ENCODE measurements around the gene CD226. TPM values are rescaled to one million over a fixed set of nuclear protein-coding genes. Genes with fewer than 3 reads are reported as not detected.
"Not testable (repeated sequence)": the region's sequence is repeated elsewhere in the genome, so short reads cannot be mapped to it uniquely, and the experiment has no call there.

The CD226 gene
- total and polyA plus RNA-seq, 4 donors = 0.15 to 3.2 (median 3.1) TPM; not detected in 1

DNA sequence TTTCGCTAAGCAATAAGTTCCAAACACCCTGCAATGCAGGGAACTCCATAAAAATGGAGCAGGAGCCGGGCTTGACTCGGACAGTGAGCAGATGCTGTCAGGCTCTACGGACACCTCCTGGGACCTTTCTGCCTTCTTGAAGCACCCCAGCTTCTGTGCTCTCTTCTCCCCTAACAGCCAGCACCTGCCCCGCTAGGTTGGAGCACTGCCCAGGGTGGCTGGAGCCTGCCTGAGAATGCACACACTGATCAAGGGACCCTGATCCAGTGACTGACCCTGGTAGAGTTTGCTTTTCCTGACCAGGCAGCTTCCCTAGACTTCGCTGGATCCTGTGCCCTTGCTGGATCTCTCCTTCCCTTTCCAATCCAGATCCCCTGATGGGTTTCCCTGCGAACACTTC, 40.9 kb downstream of the CD226 start:
- Histone ChIP-seq H3K4me1 (ENCODE audit: control insufficient read depth in 1 of 2, insufficient read depth in 2 of 2, low read length in 2 of 2) (no peaks in the 10 kb centered on the region), H3K4me3 (ENCODE audit: low read length in 2 of 2) (no peak overlapping the region), H3K36me3 (ENCODE audit: control insufficient read depth in 1 of 2, insufficient read depth in 2 of 2, low read length in 1 of 2) (peaks cover 0 to 2% of the 10 kb centered on the region in 2 donors), H3K9me3 (ENCODE audit: control insufficient read depth, low read length) (no peaks in the 10 kb centered on the region), H3K27ac (ENCODE audit: low read depth in 1 of 2, low read length in 2 of 2) (no peak overlapping the region), H3K27me3 (ENCODE audit: control insufficient read depth in 1 of 2, insufficient read depth in 2 of 2, low read length in 1 of 2) (no peaks in the 10 kb centered on the region)
- intact Hi-C loops (cut with DNase I) = no loop called here
- 90 to 93% methylated on average over 7 of the region's 7 CpGs for WGBS, 2 donors
- ATAC-seq (ENCODE audit: low FRiP score) (no peak), DNase-seq (no peak)

DNA sequence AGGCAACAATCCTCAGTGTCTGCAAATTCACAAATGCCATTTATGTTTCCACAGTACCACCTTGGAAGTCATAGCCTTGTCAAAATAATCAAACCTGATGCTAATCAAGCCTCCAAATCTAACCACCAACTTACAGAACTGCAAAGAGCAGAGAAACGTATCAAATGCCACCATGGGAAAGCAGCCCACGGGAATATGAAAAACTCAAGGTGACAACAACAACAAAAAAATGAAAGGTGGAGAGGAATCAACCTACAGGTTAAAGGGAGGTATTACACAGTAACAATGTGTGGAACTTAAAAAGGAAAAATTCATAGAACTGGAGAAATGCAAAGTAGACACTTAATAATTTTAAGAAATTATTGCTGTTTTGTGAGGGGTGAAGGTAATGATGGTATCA, 46.7 kb downstream of the CD226 start:
- no peaks in the 10 kb centered on the region for H3K36me3 ChIP-seq (ENCODE audit: control insufficient read depth in 1 of 2, insufficient read depth in 2 of 2, low read length in 1 of 2)
- H3K27ac ChIP-seq (ENCODE audit: low read depth in 1 of 2, low read length in 2 of 2) = no peak overlapping the region
- ATAC-seq (ENCODE audit: low FRiP score) (no peak), DNase-seq (no peak)
- WGBS, 2 donors = 83 to 90% methylated on average over 2 of the region's 2 CpGs
- no peaks in the 10 kb centered on the region for H3K9me3 ChIP-seq (ENCODE audit: control insufficient read depth, low read length)
- H3K4me1 ChIP-seq (ENCODE audit: control insufficient read depth in 1 of 2, insufficient read depth in 2 of 2, low read length in 2 of 2) = no peaks in the 10 kb centered on the region
- intact Hi-C loops (cut with DNase I) = no loop called here
- H3K4me3 ChIP-seq (ENCODE audit: low read length in 2 of 2) = no peak overlapping the region
- H3K27me3 ChIP-seq (ENCODE audit: control insufficient read depth in 1 of 2, insufficient read depth in 2 of 2, low read length in 1 of 2) = no peaks in the 10 kb centered on the region

DNA sequence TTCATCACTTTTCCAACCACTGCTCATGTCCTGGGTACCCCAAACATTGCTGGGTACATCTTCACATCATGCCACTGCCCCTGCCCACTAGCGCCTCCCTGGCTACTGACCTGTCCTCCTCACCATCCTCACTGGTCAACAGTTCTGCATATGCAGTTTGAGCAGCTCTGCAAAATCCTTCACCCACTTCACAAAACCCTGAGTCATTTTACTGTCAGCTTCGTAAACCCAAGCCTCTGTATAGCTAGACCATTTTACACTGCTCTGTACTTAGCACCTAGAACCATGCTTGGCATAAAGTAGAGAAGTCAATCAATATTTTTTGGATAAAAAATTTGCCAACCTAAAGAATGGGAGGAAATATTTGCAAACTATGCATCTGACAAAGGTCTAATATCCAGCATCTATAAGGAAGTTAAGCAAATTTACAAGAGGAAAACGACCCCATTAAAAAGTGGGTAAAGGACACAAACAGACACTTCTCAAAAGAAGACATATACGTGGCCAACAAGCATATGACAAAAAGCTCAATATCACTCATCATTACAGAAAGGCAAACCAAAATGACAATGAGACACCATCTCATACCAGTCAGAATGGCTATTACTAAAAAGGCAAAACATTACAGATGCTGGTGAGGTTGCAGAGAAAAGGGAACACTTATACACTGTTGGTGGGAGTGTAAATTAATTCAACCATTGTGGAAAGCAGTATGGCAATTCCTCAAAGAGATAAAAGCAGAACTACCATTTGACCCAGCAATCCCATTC, 48.3 kb downstream of the CD226 start:
- H3K4me1 ChIP-seq (ENCODE audit: control insufficient read depth in 1 of 2, insufficient read depth in 2 of 2, low read length in 2 of 2); H3K36me3 ChIP-seq (ENCODE audit: control insufficient read depth in 1 of 2, insufficient read depth in 2 of 2, low read length in 1 of 2); H3K4me3 ChIP-seq (ENCODE audit: low read length in 2 of 2); DNase-seq; H3K9me3 ChIP-seq (ENCODE audit: control insufficient read depth, low read length); H3K27ac ChIP-seq (ENCODE audit: low read depth in 1 of 2, low read length in 2 of 2); H3K27me3 ChIP-seq (ENCODE audit: control insufficient read depth in 1 of 2, insufficient read depth in 2 of 2, low read length in 1 of 2); ATAC-seq (ENCODE audit: low FRiP score); intact Hi-C loops (cut with DNase I): not testable (repeated sequence)
- WGBS, 2 donors = 95 to 96% methylated on average over 4 of the region's 4 CpGs

DNA sequence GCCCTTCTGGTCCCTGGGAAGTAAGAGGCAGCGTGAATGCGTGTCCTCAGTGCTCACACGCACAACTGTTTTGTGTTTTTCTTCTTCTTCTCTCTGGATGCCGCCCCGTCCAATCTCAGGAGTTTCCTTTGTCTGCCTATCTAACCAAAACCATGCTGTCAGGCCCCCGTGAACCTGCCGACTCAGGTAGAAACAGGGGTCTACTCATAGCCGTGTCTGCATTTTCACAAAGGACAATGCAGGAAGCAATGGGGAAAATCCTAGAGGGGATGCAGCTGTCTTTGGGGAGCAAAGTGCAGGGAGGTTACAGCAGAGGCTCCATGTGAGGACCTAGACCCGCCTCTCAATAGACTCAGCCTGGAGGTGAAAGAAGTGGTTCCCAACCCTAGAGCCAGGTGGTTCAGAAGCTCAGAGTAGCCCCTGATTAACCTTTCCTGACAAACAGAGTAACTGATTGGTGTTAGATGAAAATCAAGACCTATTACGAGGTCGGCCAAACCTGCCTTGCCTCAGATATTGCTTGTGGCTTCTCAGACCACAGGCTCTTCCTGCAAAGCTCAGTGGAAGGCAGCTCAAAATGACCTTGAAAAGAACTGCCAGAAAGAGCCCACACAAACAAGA, 49.3 kb downstream of the CD226 start:
- no peaks in the 10 kb centered on the region for H3K36me3 ChIP-seq (ENCODE audit: control insufficient read depth in 1 of 2, insufficient read depth in 2 of 2, low read length in 1 of 2)
- no peak for DNase-seq
- 71 to 74% methylated on average over 11 of the region's 11 CpGs for WGBS, 2 donors
- intact Hi-C loops (cut with DNase I) = no loop called here
- no peak overlapping the region for H3K27ac ChIP-seq (ENCODE audit: low read depth in 1 of 2, low read length in 2 of 2)
- no peaks in the 10 kb centered on the region for H3K27me3 ChIP-seq (ENCODE audit: control insufficient read depth in 1 of 2, insufficient read depth in 2 of 2, low read length in 1 of 2)
- H3K4me3 ChIP-seq (ENCODE audit: low read length in 2 of 2) = no peak overlapping the region
- ATAC-seq (ENCODE audit: low FRiP score) = no peak
- no peaks in the 10 kb centered on the region for H3K4me1 ChIP-seq (ENCODE audit: control insufficient read depth in 1 of 2, insufficient read depth in 2 of 2, low read length in 2 of 2)
- no peaks in the 10 kb centered on the region for H3K9me3 ChIP-seq (ENCODE audit: control insufficient read depth, low read length)

DNA sequence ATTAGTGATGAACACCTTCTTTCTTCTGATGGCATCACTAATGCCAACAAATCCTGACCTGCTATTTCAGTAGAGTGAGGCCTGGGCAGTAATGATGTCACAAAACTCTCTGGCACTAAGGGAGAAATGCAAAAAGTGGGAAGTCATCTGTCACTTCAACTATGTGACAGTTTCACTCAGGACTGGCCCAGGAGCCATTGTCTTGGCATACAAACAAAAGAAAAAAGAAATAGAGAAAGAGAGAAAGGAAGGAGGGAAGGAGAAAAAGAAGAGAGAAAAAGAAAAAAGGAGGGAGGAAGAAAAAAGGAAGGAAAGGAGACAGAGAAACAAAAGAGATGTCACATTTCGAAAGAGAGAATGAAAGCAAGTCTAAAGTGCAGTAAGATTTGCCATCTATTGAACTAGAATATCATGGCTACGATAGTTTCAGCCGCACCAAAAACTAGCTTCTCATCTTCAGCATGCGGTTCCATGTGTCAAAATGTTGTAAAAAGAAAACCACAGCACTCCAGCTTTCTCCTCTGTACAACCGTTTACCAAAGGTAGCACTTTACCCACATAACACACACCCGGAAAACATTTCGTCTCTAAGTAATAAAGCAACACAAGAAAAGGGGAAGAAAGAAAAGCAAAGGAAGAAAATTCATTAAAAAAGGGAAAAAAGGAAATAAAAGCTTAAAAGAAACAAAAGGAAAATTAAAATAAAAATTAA, 50.1 kb downstream of the CD226 start:
- WGBS, 2 donors = 89 to 91% methylated on average over 7 of the region's 7 CpGs
- Histone ChIP-seq H3K27me3 (ENCODE audit: control insufficient read depth in 1 of 2, insufficient read depth in 2 of 2, low read length in 1 of 2) (no peaks in the 10 kb centered on the region), H3K9me3 (ENCODE audit: control insufficient read depth, low read length) (no peaks in the 10 kb centered on the region), H3K4me3 (ENCODE audit: low read length in 2 of 2) (no peak overlapping the region), H3K27ac (ENCODE audit: low read depth in 1 of 2, low read length in 2 of 2) (no peak overlapping the region), H3K36me3 (ENCODE audit: control insufficient read depth in 1 of 2, insufficient read depth in 2 of 2, low read length in 1 of 2) (no peaks in the 10 kb centered on the region), H3K4me1 (ENCODE audit: control insufficient read depth in 1 of 2, insufficient read depth in 2 of 2, low read length in 2 of 2) (no peaks in the 10 kb centered on the region)
- DNase-seq (no peak), ATAC-seq (ENCODE audit: low FRiP score) (no peak)
- intact Hi-C loops (cut with DNase I) = no loop called here

DNA sequence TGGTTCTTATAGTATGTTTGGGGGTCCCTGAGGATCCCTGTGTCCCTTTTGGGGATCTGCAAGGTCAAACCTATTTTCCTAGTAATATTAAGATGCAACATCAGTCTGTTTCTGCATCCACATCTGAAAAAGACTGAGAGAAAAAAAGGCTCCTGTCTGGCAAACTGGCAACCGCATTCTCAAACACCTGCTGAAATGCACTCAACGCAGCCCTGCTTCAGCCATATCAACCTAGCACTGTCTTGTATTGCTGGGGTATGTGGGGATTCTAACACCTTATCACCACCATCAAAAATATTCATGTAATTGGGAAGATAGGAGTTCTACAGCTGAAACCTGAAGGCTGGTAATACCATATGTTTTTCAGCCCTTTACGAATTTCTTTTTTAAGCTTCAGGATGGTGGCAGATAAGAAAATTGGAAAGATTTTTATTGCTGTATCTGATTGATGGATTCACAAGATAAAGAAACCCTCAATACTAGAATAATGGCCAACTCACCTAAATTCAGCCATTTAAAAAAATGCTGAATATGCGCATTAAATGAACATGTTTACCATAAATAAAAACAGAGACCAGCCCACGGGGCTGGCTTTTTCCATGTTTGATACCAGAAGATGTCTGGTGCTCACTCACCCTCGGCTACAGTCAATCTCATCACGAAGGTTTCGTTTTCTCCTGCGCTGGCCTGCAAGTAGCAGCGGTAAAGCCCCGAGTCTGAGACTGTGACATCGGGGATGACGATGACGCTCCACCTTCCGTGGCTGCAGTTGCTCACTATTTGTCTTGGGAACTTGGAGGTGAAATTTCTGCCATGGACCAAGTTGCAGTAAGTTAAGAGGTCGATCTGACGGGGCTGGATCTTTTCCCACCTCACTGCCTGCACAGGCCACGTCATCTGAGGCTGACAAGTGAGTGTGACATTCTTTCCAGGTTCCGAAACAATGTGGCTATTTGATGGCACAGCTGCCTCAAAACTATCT, 52.3 kb downstream of the CD226 start:
- no peaks in the 10 kb centered on the region for H3K4me1 ChIP-seq (ENCODE audit: control insufficient read depth in 1 of 2, insufficient read depth in 2 of 2, low read length in 2 of 2)
- DNase-seq = no peak
- no peaks in the 10 kb centered on the region for H3K36me3 ChIP-seq (ENCODE audit: control insufficient read depth in 1 of 2, insufficient read depth in 2 of 2, low read length in 1 of 2)
- WGBS, 2 donors = 86 to 88% methylated on average over 19 of the region's 19 CpGs
- no peak overlapping the region for H3K27ac ChIP-seq (ENCODE audit: low read depth in 1 of 2, low read length in 2 of 2)
- H3K27me3 ChIP-seq (ENCODE audit: control insufficient read depth in 1 of 2, insufficient read depth in 2 of 2, low read length in 1 of 2) = no peaks in the 10 kb centered on the region
- H3K4me3 ChIP-seq (ENCODE audit: low read length in 2 of 2) = no peak overlapping the region
- intact Hi-C loops (cut with DNase I) = no loop called here
- no peak for ATAC-seq (ENCODE audit: low FRiP score)
- no peaks in the 10 kb centered on the region for H3K9me3 ChIP-seq (ENCODE audit: control insufficient read depth, low read length)

DNA sequence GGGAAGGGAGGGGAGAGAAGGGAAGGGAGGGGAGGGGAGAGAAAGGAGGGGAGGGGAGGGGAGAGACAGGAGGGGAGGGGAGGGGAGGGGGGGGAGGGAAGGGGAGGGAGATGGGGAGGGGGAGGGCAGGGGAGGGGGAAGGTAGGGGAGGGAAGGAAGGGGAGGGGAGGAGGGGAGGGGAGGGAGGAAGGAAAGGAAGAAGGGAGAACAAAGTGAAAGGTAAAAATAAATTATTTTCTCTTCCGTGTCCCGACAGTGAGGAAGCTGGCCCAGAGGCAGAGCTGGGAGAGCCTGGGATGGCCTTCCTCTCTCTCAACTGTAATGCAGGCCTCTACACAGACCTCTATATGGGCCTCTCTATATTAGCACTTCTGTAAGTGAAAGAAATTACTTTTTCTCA, 53.2 kb downstream of the CD226 start:
- H3K9me3 ChIP-seq (ENCODE audit: control insufficient read depth, low read length) = no peaks in the 10 kb centered on the region
- 92 to 96% methylated on average over 2 of the region's 2 CpGs for WGBS, 2 donors
- H3K4me1 ChIP-seq (ENCODE audit: control insufficient read depth in 1 of 2, insufficient read depth in 2 of 2, low read length in 2 of 2) = no peaks in the 10 kb centered on the region
- intact Hi-C loops (cut with DNase I) = no loop called here
- H3K27ac ChIP-seq (ENCODE audit: low read depth in 1 of 2, low read length in 2 of 2) = no peak overlapping the region
- no peaks in the 10 kb centered on the region for H3K27me3 ChIP-seq (ENCODE audit: control insufficient read depth in 1 of 2, insufficient read depth in 2 of 2, low read length in 1 of 2)
- DNase-seq (no peak), ATAC-seq (ENCODE audit: low FRiP score) (no peak)
- no peak overlapping the region for H3K4me3 ChIP-seq (ENCODE audit: low read length in 2 of 2)
- H3K36me3 ChIP-seq (ENCODE audit: control insufficient read depth in 1 of 2, insufficient read depth in 2 of 2, low read length in 1 of 2) = no peaks in the 10 kb centered on the region

DNA sequence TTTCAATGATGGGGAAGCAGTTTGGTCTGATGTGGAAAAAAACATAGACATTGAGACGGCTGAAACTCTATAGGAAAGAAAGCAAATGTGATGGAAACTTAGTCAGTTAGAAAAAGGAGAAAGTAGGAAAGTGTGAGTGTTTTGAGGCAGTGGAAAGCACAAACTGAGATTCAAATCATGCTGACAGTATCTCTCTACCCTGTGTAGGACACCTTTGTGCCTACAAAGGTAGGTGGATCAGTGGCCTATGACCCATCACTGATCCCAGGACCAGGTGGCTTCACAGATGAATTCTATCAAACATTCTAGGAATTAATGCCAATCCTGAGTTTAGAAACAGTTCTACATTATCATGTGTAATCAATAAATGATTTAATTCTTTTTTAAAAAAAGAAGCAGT, 57.1 kb downstream of the CD226 start:
- H3K4me3 ChIP-seq (ENCODE audit: low read length in 2 of 2) = no peak overlapping the region
- DNase-seq (no peak), ATAC-seq (ENCODE audit: low FRiP score) (no peak)
- H3K4me1 ChIP-seq (ENCODE audit: control insufficient read depth in 1 of 2, insufficient read depth in 2 of 2, low read length in 2 of 2) = no peaks in the 10 kb centered on the region
- H3K36me3 ChIP-seq (ENCODE audit: control insufficient read depth in 1 of 2, insufficient read depth in 2 of 2, low read length in 1 of 2) = no peaks in the 10 kb centered on the region
- intact Hi-C loops (cut with DNase I) = no loop called here
- WGBS, 2 donors = 94 to 98% methylated on average over 1 of the region's 1 CpG
- no peaks in the 10 kb centered on the region for H3K9me3 ChIP-seq (ENCODE audit: control insufficient read depth, low read length)
- H3K27ac ChIP-seq (ENCODE audit: low read depth in 1 of 2, low read length in 2 of 2) = no peak overlapping the region
- H3K27me3 ChIP-seq (ENCODE audit: control insufficient read depth in 1 of 2, insufficient read depth in 2 of 2, low read length in 1 of 2) = no peaks in the 10 kb centered on the region

Data from aorta (tissue), 5 donors.